ENCODE results near the gene HSPA1B.

DNA sequence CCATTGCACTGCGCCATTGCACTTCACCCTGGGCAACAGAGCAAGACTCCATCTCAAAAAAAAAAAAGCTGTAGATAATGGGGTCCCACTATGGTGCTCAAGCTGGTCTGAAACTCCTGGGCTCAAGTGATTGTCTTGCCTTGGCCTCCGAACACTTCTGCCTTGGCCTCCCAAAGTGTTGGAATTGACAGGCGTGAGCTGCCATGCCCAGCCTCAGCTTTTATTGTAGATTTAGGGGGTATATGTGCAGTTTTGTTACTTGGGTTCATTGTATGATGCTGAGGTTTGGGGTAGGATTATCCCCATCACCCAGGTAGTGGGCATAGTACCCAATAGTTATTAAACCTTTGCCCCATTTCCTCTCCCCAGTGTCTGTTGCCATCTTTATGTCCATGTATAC, 11.4 kb downstream of the HSPA1B start:
- TF ChIP-seq, protein P1, sequence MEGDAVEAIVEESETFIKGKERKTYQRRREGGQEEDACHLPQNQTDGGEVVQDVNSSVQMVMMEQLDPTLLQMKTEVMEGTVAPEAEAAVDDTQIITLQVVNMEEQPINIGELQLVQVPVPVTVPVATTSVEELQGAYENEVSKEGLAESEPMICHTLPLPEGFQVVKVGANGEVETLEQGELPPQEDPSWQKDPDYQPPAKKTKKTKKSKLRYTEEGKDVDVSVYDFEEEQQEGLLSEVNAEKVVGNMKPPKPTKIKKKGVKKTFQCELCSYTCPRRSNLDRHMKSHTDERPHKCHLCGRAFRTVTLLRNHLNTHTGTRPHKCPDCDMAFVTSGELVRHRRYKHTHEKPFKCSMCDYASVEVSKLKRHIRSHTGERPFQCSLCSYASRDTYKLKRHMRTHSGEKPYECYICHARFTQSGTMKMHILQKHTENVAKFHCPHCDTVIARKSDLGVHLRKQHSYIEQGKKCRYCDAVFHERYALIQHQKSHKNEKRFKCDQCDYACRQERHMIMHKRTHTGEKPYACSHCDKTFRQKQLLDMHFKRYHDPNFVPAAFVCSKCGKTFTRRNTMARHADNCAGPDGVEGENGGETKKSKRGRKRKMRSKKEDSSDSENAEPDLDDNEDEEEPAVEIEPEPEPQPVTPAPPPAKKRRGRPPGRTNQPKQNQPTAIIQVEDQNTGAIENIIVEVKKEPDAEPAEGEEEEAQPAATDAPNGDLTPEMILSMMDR (IDR thresholded peaks at IDR 0.05; ENCODE audit: low read depth, low read length) = no peak
- TF ChIP-seq POLR2A (IDR thresholded peaks at IDR 0.05; ENCODE audit: extremely low read depth, insufficient read length) = no peak
- TF ChIP-seq, protein P2, sequence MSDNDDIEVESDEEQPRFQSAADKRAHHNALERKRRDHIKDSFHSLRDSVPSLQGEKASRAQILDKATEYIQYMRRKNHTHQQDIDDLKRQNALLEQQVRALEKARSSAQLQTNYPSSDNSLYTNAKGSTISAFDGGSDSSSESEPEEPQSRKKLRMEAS (IDR thresholded peaks at IDR 0.05; ENCODE audit: low read depth, low read length) = no peak

Data from NB4 (cell line).